WTC11 (cell line): ENCODE measurements around the gene TRPC4AP.

Experiments
- ATF3 ChIP-seq: sonication (generic); formaldehyde crosslinking; conservative IDR thresholded peaks from 2 replicates; pipeline ENCODE4 v1.8.1; 2022; ENCODE audit warnings: mild to moderate bottlenecking, missing genetic modification reagents
- CBFB ChIP-seq: sonication (generic); formaldehyde crosslinking; IDR thresholded peaks from 2 replicates; pipeline ENCODE4 v1.8.1; 2022; ENCODE audit warnings: mild to moderate bottlenecking, low read depth, missing genetic modification reagents
- JUN ChIP-seq: sonication (generic); formaldehyde crosslinking; IDR thresholded peaks from 2 replicates; pipeline ENCODE4 v1.8.0; 2023; ENCODE audit warnings: mild to moderate bottlenecking, missing genetic modification reagents
- MAX ChIP-seq: sonication (generic); formaldehyde crosslinking; IDR thresholded peaks from 2 replicates; pipeline ENCODE4 v1.8.0; 2022; ENCODE audit warnings: mild to moderate bottlenecking, missing genetic modification reagents
- MLX ChIP-seq: sonication (generic); formaldehyde crosslinking; IDR thresholded peaks from 2 replicates; pipeline ENCODE4 v1.8.1; 2023; ENCODE audit warnings: mild to moderate bottlenecking, missing genetic modification reagents, moderate library complexity
- NFYB ChIP-seq: sonication (generic); formaldehyde crosslinking; conservative IDR thresholded peaks from 2 replicates; pipeline ENCODE4 v1.8.0; 2022; ENCODE audit warnings: low read depth, missing genetic modification reagents
- SP1 ChIP-seq: sonication (generic); formaldehyde crosslinking; conservative IDR thresholded peaks from 2 replicates; pipeline ENCODE4 v1.8.1; 2022; ENCODE audit warnings: missing genetic modification reagents
- TEAD4 ChIP-seq: sonication (generic); formaldehyde crosslinking; IDR thresholded peaks from 2 replicates; pipeline ENCODE4 v1.8.0; 2022; ENCODE audit warnings: mild to moderate bottlenecking, missing genetic modification reagents
- ZNF263 ChIP-seq: sonication (generic); formaldehyde crosslinking; IDR thresholded peaks from 2 replicates; pipeline ENCODE4 v1.8.1; 2022; ENCODE audit warnings: low read depth, mild to moderate bottlenecking, moderate library complexity, missing genetic modification reagents
- ZSCAN18 ChIP-seq: fragments of 250-450 bp; sonication (Bioruptor Pico); IDR thresholded peaks from 2 replicates; pipeline ENCODE4 v2.1.2; 2022; ENCODE audit warnings: mild to moderate bottlenecking, moderate library complexity
- TF ChIP-seq, protein P1 (sequence below): fragments of 200-600 bp; IDR thresholded peaks from 2 replicates; pipeline ENCODE4 v1.8.0; 2022; ENCODE audit warnings: antibody characterized with exemption
- TF ChIP-seq, protein P2 (sequence below): sonication (generic); formaldehyde crosslinking; IDR thresholded peaks from 2 replicates; pipeline ENCODE4 v1.8.1; 2023; ENCODE audit warnings: mild to moderate bottlenecking, missing genetic modification reagents

GRCh38 chr20:34964486-34964885 is 128.1 kb downstream of the TRPC4AP start:
- TF ChIP-seq ATF3 (no peak), ZNF263 (CRISPR knock-in tag) (no peak), NFYB (no peak), ZSCAN18 (no peak), JUN (CRISPR knock-in tag) (no peak), TEAD4 (CRISPR knock-in tag) (no peak), MAX (CRISPR knock-in tag) (no peak), CBFB (no peak), SP1 (CRISPR knock-in tag) (no peak), MLX (CRISPR knock-in tag) (no peak)
- TF ChIP-seq, protein P1, sequence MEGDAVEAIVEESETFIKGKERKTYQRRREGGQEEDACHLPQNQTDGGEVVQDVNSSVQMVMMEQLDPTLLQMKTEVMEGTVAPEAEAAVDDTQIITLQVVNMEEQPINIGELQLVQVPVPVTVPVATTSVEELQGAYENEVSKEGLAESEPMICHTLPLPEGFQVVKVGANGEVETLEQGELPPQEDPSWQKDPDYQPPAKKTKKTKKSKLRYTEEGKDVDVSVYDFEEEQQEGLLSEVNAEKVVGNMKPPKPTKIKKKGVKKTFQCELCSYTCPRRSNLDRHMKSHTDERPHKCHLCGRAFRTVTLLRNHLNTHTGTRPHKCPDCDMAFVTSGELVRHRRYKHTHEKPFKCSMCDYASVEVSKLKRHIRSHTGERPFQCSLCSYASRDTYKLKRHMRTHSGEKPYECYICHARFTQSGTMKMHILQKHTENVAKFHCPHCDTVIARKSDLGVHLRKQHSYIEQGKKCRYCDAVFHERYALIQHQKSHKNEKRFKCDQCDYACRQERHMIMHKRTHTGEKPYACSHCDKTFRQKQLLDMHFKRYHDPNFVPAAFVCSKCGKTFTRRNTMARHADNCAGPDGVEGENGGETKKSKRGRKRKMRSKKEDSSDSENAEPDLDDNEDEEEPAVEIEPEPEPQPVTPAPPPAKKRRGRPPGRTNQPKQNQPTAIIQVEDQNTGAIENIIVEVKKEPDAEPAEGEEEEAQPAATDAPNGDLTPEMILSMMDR = no peak
- TF ChIP-seq, protein P2, sequence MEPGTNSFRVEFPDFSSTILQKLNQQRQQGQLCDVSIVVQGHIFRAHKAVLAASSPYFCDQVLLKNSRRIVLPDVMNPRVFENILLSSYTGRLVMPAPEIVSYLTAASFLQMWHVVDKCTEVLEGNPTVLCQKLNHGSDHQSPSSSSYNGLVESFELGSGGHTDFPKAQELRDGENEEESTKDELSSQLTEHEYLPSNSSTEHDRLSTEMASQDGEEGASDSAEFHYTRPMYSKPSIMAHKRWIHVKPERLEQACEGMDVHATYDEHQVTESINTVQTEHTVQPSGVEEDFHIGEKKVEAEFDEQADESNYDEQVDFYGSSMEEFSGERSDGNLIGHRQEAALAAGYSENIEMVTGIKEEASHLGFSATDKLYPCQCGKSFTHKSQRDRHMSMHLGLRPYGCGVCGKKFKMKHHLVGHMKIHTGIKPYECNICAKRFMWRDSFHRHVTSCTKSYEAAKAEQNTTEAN (CRISPR knock-in tag) = no peak
